DOHH2 (cell line): Measurements from ENCODE around the gene EPS15.

Source experiments
- CTCF ChIP-seq: fragments of 200-600 bp; sonication (generic); IDR thresholded peaks from one replicate; pipeline ENCODE4 v1.5.1; 2014; ENCODE audit warnings: antibody characterized with exemption, mild to moderate bottlenecking, low read depth, low read length; ENCODE audit not compliant: poor library complexity, severe bottlenecking
- EZH2phosphoT487 ChIP-seq: fragments of 200-600 bp; sonication (generic); IDR thresholded peaks from 2 replicates; pipeline ENCODE4 v1.6.1; 2017; ENCODE audit warnings: borderline replicate concordance, mild to moderate bottlenecking, antibody characterized with exemption, low read length, moderate library complexity, mixed read lengths

GRCh38 chr1:51344276-51344601, 174.8 kb downstream of the EPS15 start:
- no peak for TF ChIP-seq CTCF
- TF ChIP-seq EZH2phosphoT487, result no peak
